ENCODE results near the gene ELF5. TPM values are rescaled to one million over a fixed set of nuclear protein-coding genes. Genes with fewer than 3 reads are reported as not detected.

ELF5 gene
- total and polyA plus RNA-seq, 10 of the 15 experiments (the other 5 are each of a cell fraction or from before 2014, with no cell fraction given) = not detected

DNA sequence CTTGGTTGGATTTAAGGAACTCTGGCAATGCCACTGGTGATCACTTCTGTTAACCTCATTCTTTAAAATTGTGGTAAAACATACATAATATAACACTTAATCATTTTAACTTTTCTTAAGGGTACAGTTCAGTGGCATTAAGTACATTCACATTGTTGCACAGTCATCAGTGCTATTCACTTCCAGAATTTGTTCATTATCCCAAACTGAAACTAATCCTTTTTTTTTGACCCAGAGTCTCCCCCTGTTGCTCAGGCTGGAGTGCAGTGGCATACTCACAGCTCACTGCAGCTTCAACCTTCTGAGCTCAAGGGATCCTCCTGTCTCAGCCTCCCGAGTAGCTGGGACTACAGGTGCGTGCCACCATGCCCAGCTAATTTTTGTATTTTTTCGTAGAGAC, 10.6 kb downstream of the ELF5 start:
- Histone ChIP-seq H2AFZ (ENCODE audit: control insufficient read depth, low read depth, low read length) (no peak overlapping the region), H3K27ac (ENCODE audit: control insufficient read depth, insufficient read depth) (no peak overlapping the region), H3K4me1 (ENCODE audit: control insufficient read depth, insufficient read depth, low read length) (no peaks in the 10 kb centered on the region), H3K9ac (ENCODE audit: control insufficient read depth, insufficient read depth, low read length) (no peak overlapping the region), H3K4me2 (ENCODE audit: control insufficient read depth, insufficient read depth) (no peak overlapping the region), H4K20me1 (ENCODE audit: control insufficient read depth, insufficient read depth) (no peaks in the 10 kb centered on the region), H3K27me3 (replicated peaks in 1 of 2; ENCODE audit: control insufficient read depth in 2 of 2, insufficient read depth in 2 of 2, low read length in 1 of 2) (no peaks in the 10 kb centered on the region; a peak in 2 of 4 replicates), H3K9me3 (replicated peaks; ENCODE audit: control insufficient read depth, insufficient read depth, low read length) (no peaks in the 10 kb centered on the region), H3K4me3 (no peak overlapping the region), H3K79me2 (ENCODE audit: control insufficient read depth, insufficient read depth, low read length) (no peaks in the 10 kb centered on the region), H3K36me3 (ENCODE audit: control insufficient read depth in 2 of 2, insufficient read depth in 2 of 2, low read length in 1 of 2) (no peaks in the 10 kb centered on the region; a peak in 1 of 4 replicates)
- no peak for FAIRE-seq
- SMC1A ChIA-PET (ENCODE audit: uncharacterized antibody, unreplicated experiment) = interaction anchor here (0.7 kb wide), 1 partner anchor 211 kb away, joined by 3 read pairs; no protein-coding TSS in a partner anchor
- POLR2A ChIA-PET = no interaction called here
- intact Hi-C loops (cut with micrococcal nuclease; ENCODE audit: unreplicated experiment) (no loop called here), in situ Hi-C loops (cut with MboI) (no loop called here)
- TF ChIP-seq, protein P1, sequence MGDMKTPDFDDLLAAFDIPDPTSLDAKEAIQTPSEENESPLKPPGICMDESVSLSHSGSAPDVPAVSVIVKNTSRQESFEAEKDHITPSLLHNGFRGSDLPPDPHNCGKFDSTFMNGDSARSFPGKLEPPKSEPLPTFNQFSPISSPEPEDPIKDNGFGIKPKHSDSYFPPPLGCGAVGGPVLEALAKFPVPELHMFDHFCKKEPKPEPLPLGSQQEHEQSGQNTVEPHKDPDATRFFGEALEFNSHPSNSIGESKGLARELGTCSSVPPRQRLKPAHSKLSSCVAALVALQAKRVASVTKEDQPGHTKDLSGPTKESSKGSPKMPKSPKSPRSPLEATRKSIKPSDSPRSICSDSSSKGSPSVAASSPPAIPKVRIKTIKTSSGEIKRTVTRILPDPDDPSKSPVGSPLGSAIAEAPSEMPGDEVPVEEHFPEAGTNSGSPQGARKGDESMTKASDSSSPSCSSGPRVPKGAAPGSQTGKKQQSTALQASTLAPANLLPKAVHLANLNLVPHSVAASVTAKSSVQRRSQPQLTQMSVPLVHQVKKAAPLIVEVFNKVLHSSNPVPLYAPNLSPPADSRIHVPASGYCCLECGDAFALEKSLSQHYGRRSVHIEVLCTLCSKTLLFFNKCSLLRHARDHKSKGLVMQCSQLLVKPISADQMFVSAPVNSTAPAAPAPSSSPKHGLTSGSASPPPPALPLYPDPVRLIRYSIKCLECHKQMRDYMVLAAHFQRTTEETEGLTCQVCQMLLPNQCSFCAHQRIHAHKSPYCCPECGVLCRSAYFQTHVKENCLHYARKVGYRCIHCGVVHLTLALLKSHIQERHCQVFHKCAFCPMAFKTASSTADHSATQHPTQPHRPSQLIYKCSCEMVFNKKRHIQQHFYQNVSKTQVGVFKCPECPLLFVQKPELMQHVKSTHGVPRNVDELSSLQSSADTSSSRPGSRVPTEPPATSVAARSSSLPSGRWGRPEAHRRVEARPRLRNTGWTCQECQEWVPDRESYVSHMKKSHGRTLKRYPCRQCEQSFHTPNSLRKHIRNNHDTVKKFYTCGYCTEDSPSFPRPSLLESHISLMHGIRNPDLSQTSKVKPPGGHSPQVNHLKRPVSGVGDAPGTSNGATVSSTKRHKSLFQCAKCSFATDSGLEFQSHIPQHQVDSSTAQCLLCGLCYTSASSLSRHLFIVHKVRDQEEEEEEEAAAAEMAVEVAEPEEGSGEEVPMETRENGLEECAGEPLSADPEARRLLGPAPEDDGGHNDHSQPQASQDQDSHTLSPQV (IDR thresholded peaks at IDR 0.05) = no peak
- TF ChIP-seq, protein P2, sequence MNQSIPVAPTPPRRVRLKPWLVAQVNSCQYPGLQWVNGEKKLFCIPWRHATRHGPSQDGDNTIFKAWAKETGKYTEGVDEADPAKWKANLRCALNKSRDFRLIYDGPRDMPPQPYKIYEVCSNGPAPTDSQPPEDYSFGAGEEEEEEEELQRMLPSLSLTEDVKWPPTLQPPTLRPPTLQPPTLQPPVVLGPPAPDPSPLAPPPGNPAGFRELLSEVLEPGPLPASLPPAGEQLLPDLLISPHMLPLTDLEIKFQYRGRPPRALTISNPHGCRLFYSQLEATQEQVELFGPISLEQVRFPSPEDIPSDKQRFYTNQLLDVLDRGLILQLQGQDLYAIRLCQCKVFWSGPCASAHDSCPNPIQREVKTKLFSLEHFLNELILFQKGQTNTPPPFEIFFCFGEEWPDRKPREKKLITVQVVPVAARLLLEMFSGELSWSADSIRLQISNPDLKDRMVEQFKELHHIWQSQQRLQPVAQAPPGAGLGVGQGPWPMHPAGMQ (IDR thresholded peaks at IDR 0.05; ENCODE audit: borderline replicate concordance) = no peak
- CTCF ChIA-PET = interaction anchor here (1.6 to 2.7 kb wide), 2 partner anchors 10 to 11 kb away, joined by 6 to 8 read pairs; partner anchors contain the start of gene ELF5
- no TSS peak for BruUV-seq (replicated peaks)
- DNase-seq (ENCODE audit: low read depth, low spot score) = no peak
- RAD21 ChIA-PET (ENCODE audit: unreplicated experiment) = no interaction called here
- ATAC-seq = no peak
- 69% methylated on average over 3 of the region's 3 CpGs for WGBS (ENCODE audit: insufficient coverage, insufficient replicate concordance, low lambda C conversion rate, missing lambda C conversion rate)
